A673 (cell line): ENCODE data around the gene TMEM255B.

Experiments
- CTCF ChIP-seq: fragments of 300-800, 200-600 bp; sonication (generic); conservative IDR thresholded peaks from 2 replicates; pipeline ENCODE4 v1.5.1; 2017; ENCODE audit warnings: low read depth, mild to moderate bottlenecking, antibody characterized with exemption, low read length, moderate library complexity, mixed read lengths
- EZH2 ChIP-seq: fragments of 200-600 bp; sonication (generic); IDR thresholded peaks from 2 replicates; pipeline ENCODE4 v1.6.1; 2017; ENCODE audit warnings: borderline replicate concordance, low read depth, mild to moderate bottlenecking, mixed read lengths, antibody characterized with exemption, low read length; ENCODE audit not compliant: poor library complexity, severe bottlenecking

DNA sequence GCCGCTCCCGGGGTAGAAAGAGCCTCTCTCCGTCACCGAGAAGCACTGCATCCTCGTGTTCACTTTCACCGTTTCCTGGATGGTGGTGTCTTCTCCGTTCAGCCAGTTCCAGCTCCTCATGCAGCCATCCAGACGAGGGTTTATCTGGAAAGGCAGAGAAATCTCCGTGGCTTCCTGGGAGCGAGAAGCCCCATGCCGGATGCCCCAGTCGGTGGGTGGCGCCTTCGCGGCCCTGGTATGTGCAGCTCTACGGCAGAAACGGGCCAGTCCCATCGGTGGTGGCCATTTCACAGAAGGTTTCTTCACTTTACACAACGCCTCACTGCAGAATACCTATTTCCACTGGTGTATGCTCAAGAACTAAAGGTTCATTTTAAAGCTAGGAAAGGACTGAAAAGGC lies 68.0 kb downstream of the TMEM255B start:
- TF ChIP-seq CTCF (no peak), EZH2 (no peak)
